K562 (cell line): ENCODE results near the gene NPB. TPM values are rescaled to one million over a fixed set of nuclear protein-coding genes. Genes with fewer than 3 reads are reported as not detected.

Experiments
- KHSRP ChIP-seq: fragments of 450-650 bp; IDR thresholded peaks from 2 replicates; pipeline ENCODE4 v1.6.1; 2017
- MGA ChIP-seq: fragments of 450-650 bp; IDR thresholded peaks from 2 replicates; pipeline ENCODE4 v1.6.1; 2016; ENCODE audit warnings: mild to moderate bottlenecking, moderate library complexity
- NCOA2 ChIP-seq, 2 experiments: fragments of 450-650 bp; IDR thresholded peaks; 2 replicates each; pipeline ENCODE4 v1.6.1; 2018; ENCODE audit warnings: mild to moderate bottlenecking in 2 of 2, moderate library complexity in 1 of 2; ENCODE audit not compliant: partially characterized antibody in 2 of 2
- NR2C2 ChIP-seq, 2 experiments: fragments of 200-800 bp in 1 of 2; sonication (Bioruptor generic) in 1 of 2; sonication (generic) in 1 of 2; formaldehyde crosslinking in 1 of 2; IDR thresholded peaks; 2 replicates each; pipeline versions ENCODE4 v1.6.1 to v1.8.0; 2016 to 2022; ENCODE audit warnings: mild to moderate bottlenecking in 1 of 2, missing compliant biosample characterization in 1 of 2, missing genetic modification characterization in 1 of 2, missing genetic modification reagents in 1 of 2
- PATZ1 ChIP-seq: fragments of 250-450 bp; sonication (Bioruptor Pico); IDR thresholded peaks from 2 replicates; pipeline ENCODE4 v1.5.0; 2020; ENCODE audit warnings: mild to moderate bottlenecking, borderline replicate concordance
- POLR2AphosphoS5 ChIP-seq: IDR thresholded peaks from 2 replicates; pipeline ENCODE4 v1.6.1; 2011; ENCODE audit warnings: mild to moderate bottlenecking, low read depth, low read length, moderate library complexity; ENCODE audit not compliant: control insufficient read depth, insufficient read depth
- ZBTB34 ChIP-seq: fragments of 250-450 bp; sonication (Bioruptor Pico); IDR thresholded peaks from 2 replicates; pipeline ENCODE4 v1.8.0; 2021; ENCODE audit warnings: mild to moderate bottlenecking, moderate library complexity
- ZNF133 ChIP-seq: fragments of 250-450 bp; sonication (Bioruptor Pico); IDR thresholded peaks from 2 replicates; pipeline ENCODE4 v1.4.0; 2020; ENCODE audit warnings: mild to moderate bottlenecking
- ZNF76 ChIP-seq: fragments of 250-450 bp; sonication (Bioruptor Pico); IDR thresholded peaks from 2 replicates; pipeline ENCODE4 v1.4.0; 2020; ENCODE audit warnings: mild to moderate bottlenecking, moderate library complexity, borderline replicate concordance
- ZSCAN29 ChIP-seq: fragments of 450-650 bp; IDR thresholded peaks from 2 replicates; pipeline ENCODE4 v1.6.1; 2017
- polyA plus RNA-seq, 8 experiments: library from polyadenylated mRNA; depleted of rRNA in 4 of 8; stranded (reverse) in 5 of 8; unstranded in 3 of 8; fragments of >200 nt; fragmentation: Nextera tagmentation in 2 of 8; fragmentation: Illumina TruSeq in 1 of 8; extraction: Ambion mirVana in 2 of 8; extraction: Trizol in 1 of 8; gene quantifications; 2 replicates each; pipeline versions ENCODE4 v1.2.1 to v1.2.3, GENCODE V29; 2011 to 2014; ENCODE audit warnings: inconsistent platforms in 1 of 8, missing spikeins in 1 of 8
- total RNA-seq, 7 experiments: library from RNA; depleted of rRNA in 6 of 7; stranded (reverse); fragments of >200 nt in 6 of 7; fragmentation: Illumina TruSeq in 2 of 7; extraction: Trizol in 2 of 7; gene quantifications; 2 replicates each; pipeline versions ENCODE4 v1.2.1 to v1.2.3, GENCODE V29; 2011 to 2021; ENCODE audit warnings: low replicate concordance in 1 of 7

Gene NPB
- total and polyA plus RNA-seq, 9 of the 15 experiments (the other 6 are each of a cell fraction or from before 2014, with no cell fraction given): 0.03 to 0.61 (median 0.14) TPM; not detected in 2

- TF ChIP-seq MGA (peak; percentile 93), KHSRP (no peak), NCOA2 (IDR thresholded peaks at IDR 0.05; ENCODE audit: partially characterized antibody in 2 of 2) (no peak), POLR2AphosphoS5 (peak; percentile 74), ZSCAN29 (no peak), ZNF76 (CRISPR knock-in tag) (0 out of 2 replicates have a peak, but pooled peaks have one; percentile 71), ZNF133 (CRISPR knock-in tag) (no peak), NR2C2 (CRISPR knock-in tag; IDR thresholded peaks at IDR 0.05) (peak; percentile 71; the same call in 1 of the 2 replicates), NR2C2 (tag; IDR thresholded peaks at IDR 0.05) (peak; percentile 94), PATZ1 (CRISPR knock-in tag) (no peak), ZBTB34 (CRISPR knock-in tag) (no peak)
Measured at GRCh38 chr17:81871387-81872230, 30.4 kb upstream of the NPB start (continued).
